GM21447 (cell line): ENCODE measurements around the gene ARFRP1.

Experiments used
- ATAC-seq: cut with Tn5 transposase; IDR thresholded peaks from one replicate; pipeline ENCODE4 v1.9.1; 2021; ENCODE audit not compliant: unreplicated experiment

Gene ARFRP1

GRCh38 chr20:63707558-63708300 is at the start of gene ARFRP1, which contains the start of gene ZGPAT:
TSS of gene ARFRP1 (minus strand) at chr20:63707976. CDS start at chr20:63707091, 885 bp downstream.
TSS of gene ZGPAT (plus strand) at chr20:63708039. CDS start at chr20:63708581, 542 bp downstream.
- ATAC-seq: peak; percentile 64

GRCh38 chr20:63756648-63756991 is 48.8 kb upstream of the ARFRP1 start:
- ATAC-seq: no peak

GRCh38 chr20:63755933-63756647 is 48.3 kb upstream of the ARFRP1 start:
- ATAC-seq: no peak

GRCh38 chr20:63754008-63754407 is 46.2 kb upstream of the ARFRP1 start:
- no peak for ATAC-seq

GRCh38 chr20:63753381-63753780 is 45.6 kb upstream of the ARFRP1 start:
- no peak for ATAC-seq

- no peak for ATAC-seq
Measured at GRCh38 chr20:63752411-63753101, 44.8 kb upstream of the ARFRP1 start.

- ATAC-seq: no peak
Measured at GRCh38 chr20:63751471-63752271, 43.9 kb upstream of the ARFRP1 start.

- ATAC-seq: no peak
Measured at GRCh38 chr20:63750807-63751470, 43.2 kb upstream of the ARFRP1 start.

GRCh38 chr20:63749597-63750508 is 42.1 kb upstream of the ARFRP1 start:
- no peak for ATAC-seq

- no peak for ATAC-seq
Measured at GRCh38 chr20:63748934-63749270, 41.1 kb upstream of the ARFRP1 start.

- ATAC-seq: no peak
Measured at GRCh38 chr20:63748070-63748933, 40.5 kb upstream of the ARFRP1 start.

GRCh38 chr20:63747622-63748069 is 39.9 kb upstream of the ARFRP1 start:
- ATAC-seq: no peak

GRCh38 chr20:63746751-63747315 is 39.1 kb upstream of the ARFRP1 start:
- no peak for ATAC-seq

GRCh38 chr20:63745961-63746731 is 38.4 kb upstream of the ARFRP1 start:
- ATAC-seq: no peak

GRCh38 chr20:63745424-63745805 is 37.6 kb upstream of the ARFRP1 start:
- ATAC-seq: no peak

- ATAC-seq: no peak
Measured at GRCh38 chr20:63744574-63745423, 37.0 kb upstream of the ARFRP1 start.

GRCh38 chr20:63744158-63744557 is 36.4 kb upstream of the ARFRP1 start:
- no peak for ATAC-seq
